DOHH2 (cell line): ENCODE measurements around the gene FGD4.
"Not testable (repeated sequence)": the region's sequence is repeated elsewhere in the genome, so short reads cannot be mapped to it uniquely, and the experiment has no call there.

Experiments
- H3F3A ChIP-seq: fragments of 200-600 bp; sonication (generic), shearing (Covaris generic); 2 replicates; pipeline ENCODE4 v1.6.0; 2016; ENCODE audit warnings: antibody characterized with exemption, mild to moderate bottlenecking; ENCODE audit not compliant: control insufficient read depth, insufficient read depth
- H3K27ac ChIP-seq: fragments of 200-600 bp; sonication (generic); 2 replicates; pipeline ENCODE4 v1.5.1; 2014; ENCODE audit warnings: low read depth, mild to moderate bottlenecking, low read length, moderate library complexity
- H3K27me3 ChIP-seq: fragments of 200-600 bp; sonication (generic); 2 replicates; pipeline ENCODE4 v1.6.1; 2014; ENCODE audit warnings: mild to moderate bottlenecking, low read length, mixed read lengths; ENCODE audit not compliant: control insufficient read depth
- H3K36me3 ChIP-seq: fragments of 200-600 bp; sonication (generic); 2 replicates; pipeline ENCODE4 v1.6.1; 2014; ENCODE audit warnings: mild to moderate bottlenecking, low read length, moderate library complexity, mixed read lengths; ENCODE audit not compliant: control insufficient read depth
- H3K4me1 ChIP-seq: fragments of 200-600 bp; sonication (generic); 2 replicates; pipeline ENCODE4 v1.6.1; 2014; ENCODE audit warnings: mild to moderate bottlenecking, low read length, mixed read lengths; ENCODE audit not compliant: control insufficient read depth
- H3K4me2 ChIP-seq: fragments of 200-600 bp; sonication (generic); 2 replicates; pipeline ENCODE4 v1.6.0; 2014; ENCODE audit warnings: mild to moderate bottlenecking, low read length, moderate library complexity
- H3K4me3 ChIP-seq: fragments of 200-600 bp; sonication (generic); 2 replicates; pipeline ENCODE4 v1.5.1; 2014; ENCODE audit warnings: mild to moderate bottlenecking, low read length, mixed read lengths
- H3K79me2 ChIP-seq: fragments of 200-600 bp; sonication (generic); 2 replicates; pipeline ENCODE4 v1.6.1; 2014; ENCODE audit warnings: mild to moderate bottlenecking, low read length, mixed read lengths; ENCODE audit not compliant: control insufficient read depth
- H3K9me2 ChIP-seq: fragments of 200-600 bp; sonication (generic); replicated peaks from 2 replicates; pipeline ENCODE4 v1.6.1; 2014; ENCODE audit warnings: mild to moderate bottlenecking, low read length, mixed read lengths; ENCODE audit not compliant: control insufficient read depth
- H3K9me3 ChIP-seq: fragments of 200-600 bp; sonication (generic); 2 replicates; pipeline ENCODE4 v1.6.1; 2014; ENCODE audit warnings: antibody characterized with exemption, low read length, mixed read lengths; ENCODE audit not compliant: control insufficient read depth, insufficient read depth
- H4K20me1 ChIP-seq: fragments of 200-600 bp; sonication (generic); 2 replicates; pipeline ENCODE4 v1.6.0; 2014; ENCODE audit warnings: low read depth, mild to moderate bottlenecking, antibody characterized with exemption, low read length, moderate library complexity; ENCODE audit not compliant: control insufficient read depth, insufficient read depth
- EZH2phosphoT487 ChIP-seq: fragments of 200-600 bp; sonication (generic); IDR thresholded peaks from 2 replicates; pipeline ENCODE4 v1.6.1; 2017; ENCODE audit warnings: borderline replicate concordance, mild to moderate bottlenecking, antibody characterized with exemption, low read length, moderate library complexity, mixed read lengths
- TF ChIP-seq, protein P1 (sequence below): fragments of 200-600 bp; sonication (generic); IDR thresholded peaks from one replicate; pipeline ENCODE4 v1.5.1; 2014; ENCODE audit warnings: antibody characterized with exemption, mild to moderate bottlenecking, low read depth, low read length; ENCODE audit not compliant: poor library complexity, severe bottlenecking

Gene FGD4

GRCh38 chr12:32560520-32560919 lies 161.2 kb downstream of the FGD4 start:
- H3K4me2 ChIP-seq = no peak overlapping the region
- TF ChIP-seq, protein P1, sequence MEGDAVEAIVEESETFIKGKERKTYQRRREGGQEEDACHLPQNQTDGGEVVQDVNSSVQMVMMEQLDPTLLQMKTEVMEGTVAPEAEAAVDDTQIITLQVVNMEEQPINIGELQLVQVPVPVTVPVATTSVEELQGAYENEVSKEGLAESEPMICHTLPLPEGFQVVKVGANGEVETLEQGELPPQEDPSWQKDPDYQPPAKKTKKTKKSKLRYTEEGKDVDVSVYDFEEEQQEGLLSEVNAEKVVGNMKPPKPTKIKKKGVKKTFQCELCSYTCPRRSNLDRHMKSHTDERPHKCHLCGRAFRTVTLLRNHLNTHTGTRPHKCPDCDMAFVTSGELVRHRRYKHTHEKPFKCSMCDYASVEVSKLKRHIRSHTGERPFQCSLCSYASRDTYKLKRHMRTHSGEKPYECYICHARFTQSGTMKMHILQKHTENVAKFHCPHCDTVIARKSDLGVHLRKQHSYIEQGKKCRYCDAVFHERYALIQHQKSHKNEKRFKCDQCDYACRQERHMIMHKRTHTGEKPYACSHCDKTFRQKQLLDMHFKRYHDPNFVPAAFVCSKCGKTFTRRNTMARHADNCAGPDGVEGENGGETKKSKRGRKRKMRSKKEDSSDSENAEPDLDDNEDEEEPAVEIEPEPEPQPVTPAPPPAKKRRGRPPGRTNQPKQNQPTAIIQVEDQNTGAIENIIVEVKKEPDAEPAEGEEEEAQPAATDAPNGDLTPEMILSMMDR = peak; percentile 27
- no peak for TF ChIP-seq EZH2phosphoT487
- no peaks in the 10 kb centered on the region for H3K9me2 ChIP-seq
- peaks cover 9% of the 10 kb centered on the region; the same call in 1 of the 2 replicates for H3F3A ChIP-seq
- H3K27me3 ChIP-seq = no peaks in the 10 kb centered on the region
- H4K20me1 ChIP-seq = no peaks in the 10 kb centered on the region
- peaks cover 39% of the 10 kb centered on the region for H3K4me1 ChIP-seq
- peaks cover 12% of the 10 kb centered on the region for H3K36me3 ChIP-seq
- H3K79me2 ChIP-seq = peaks cover 52% of the 10 kb centered on the region
- H3K27ac ChIP-seq = no peak overlapping the region
- no peak overlapping the region for H3K4me3 ChIP-seq
- H3K9me3 ChIP-seq = no peaks in the 10 kb centered on the region

DNA sequence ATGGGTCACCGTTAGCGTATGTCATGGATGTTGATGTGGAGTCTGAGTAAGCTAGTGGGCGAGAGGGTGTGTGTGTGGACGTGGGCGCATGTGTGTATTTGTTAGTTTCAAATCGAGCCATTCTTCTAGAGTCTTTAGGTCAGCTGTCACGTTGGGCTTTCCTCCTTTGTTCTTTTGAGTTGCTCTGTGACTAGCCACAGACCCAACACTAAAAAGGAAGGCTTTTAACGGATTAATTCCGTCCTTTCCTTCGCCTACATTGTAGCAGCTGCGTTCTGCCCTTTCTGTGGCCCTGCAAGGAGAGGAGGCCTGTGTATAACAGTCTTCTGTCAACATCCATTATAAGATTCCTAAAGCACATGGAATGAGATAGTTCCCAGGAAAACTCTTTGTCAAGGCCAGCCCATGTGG lies 162.6 kb downstream of the FGD4 start:
- Histone ChIP-seq H3K4me1 (peaks cover 36% of the 10 kb centered on the region), H3F3A (peaks cover 9% of the 10 kb centered on the region; the same call in 1 of the 2 replicates), H3K4me2 (no peak overlapping the region), H3K9me3 (no peaks in the 10 kb centered on the region), H3K27me3 (no peaks in the 10 kb centered on the region), H4K20me1 (no peaks in the 10 kb centered on the region), H3K27ac (no peak overlapping the region), H3K79me2 (peaks cover 44% of the 10 kb centered on the region), H3K36me3 (peaks cover 12% of the 10 kb centered on the region), H3K9me2 (no peaks in the 10 kb centered on the region), H3K4me3 (no peak overlapping the region)
- TF ChIP-seq, protein P1 = no peak
- TF ChIP-seq EZH2phosphoT487 = no peak

GRCh38 chr12:32562413-32562812 lies 163.1 kb downstream of the FGD4 start:
- not testable (repeated sequence) for H4K20me1 ChIP-seq, H3K27ac ChIP-seq, H3K9me2 ChIP-seq, H3F3A ChIP-seq, H3K4me3 ChIP-seq, H3K9me3 ChIP-seq, H3K27me3 ChIP-seq, H3K4me2 ChIP-seq
- H3K36me3 ChIP-seq = peaks cover 12% of the 10 kb centered on the region
- H3K79me2 ChIP-seq = peaks cover 43% of the 10 kb centered on the region
- H3K4me1 ChIP-seq = peaks cover 38% of the 10 kb centered on the region

- H3K27ac ChIP-seq = no peak overlapping the region
- H3K36me3 ChIP-seq = peaks cover 13% of the 10 kb centered on the region
- peaks cover 16% of the 10 kb centered on the region for H3K4me1 ChIP-seq
- H3K79me2 ChIP-seq = peaks cover 4% of the 10 kb centered on the region
- TF ChIP-seq EZH2phosphoT487 = no peak
- no peak overlapping the region for H3K4me3 ChIP-seq
- no peaks in the 10 kb centered on the region for H3K27me3 ChIP-seq
- no peaks in the 10 kb centered on the region for H4K20me1 ChIP-seq
- H3K9me2 ChIP-seq = no peaks in the 10 kb centered on the region
- no peak overlapping the region for H3K4me2 ChIP-seq
- no peaks in the 10 kb centered on the region for H3K9me3 ChIP-seq
- no peaks in the 10 kb centered on the region for H3F3A ChIP-seq
These were observed 167.4 kb downstream of the FGD4 start for GRCh38 chr12:32566663-32567295.
